ENCODE results near the gene SVOP.

DNA sequence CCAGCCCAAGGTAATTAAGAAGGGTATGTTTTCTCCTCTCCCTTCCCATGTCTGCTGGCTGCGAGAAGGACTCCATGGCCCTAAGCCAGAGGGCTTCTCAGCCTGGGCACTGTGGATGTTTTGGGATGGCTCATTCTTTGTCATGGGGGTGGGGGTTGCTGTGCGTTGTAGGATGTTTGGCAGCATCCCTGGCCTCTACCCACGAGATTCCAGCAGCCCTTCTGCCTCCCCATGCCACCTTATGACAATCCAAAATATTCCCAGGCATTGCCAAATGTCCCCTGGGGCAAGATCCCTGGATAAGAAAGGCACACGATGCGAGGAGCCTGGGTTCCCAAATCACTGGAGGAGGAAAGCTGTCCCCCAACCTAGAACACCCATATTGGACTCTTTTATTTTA is 104.5 kb downstream of the SVOP start:
- TF ChIP-seq POLR2A (IDR thresholded peaks at IDR 0.05), result no peak
- TF ChIP-seq, protein P1, sequence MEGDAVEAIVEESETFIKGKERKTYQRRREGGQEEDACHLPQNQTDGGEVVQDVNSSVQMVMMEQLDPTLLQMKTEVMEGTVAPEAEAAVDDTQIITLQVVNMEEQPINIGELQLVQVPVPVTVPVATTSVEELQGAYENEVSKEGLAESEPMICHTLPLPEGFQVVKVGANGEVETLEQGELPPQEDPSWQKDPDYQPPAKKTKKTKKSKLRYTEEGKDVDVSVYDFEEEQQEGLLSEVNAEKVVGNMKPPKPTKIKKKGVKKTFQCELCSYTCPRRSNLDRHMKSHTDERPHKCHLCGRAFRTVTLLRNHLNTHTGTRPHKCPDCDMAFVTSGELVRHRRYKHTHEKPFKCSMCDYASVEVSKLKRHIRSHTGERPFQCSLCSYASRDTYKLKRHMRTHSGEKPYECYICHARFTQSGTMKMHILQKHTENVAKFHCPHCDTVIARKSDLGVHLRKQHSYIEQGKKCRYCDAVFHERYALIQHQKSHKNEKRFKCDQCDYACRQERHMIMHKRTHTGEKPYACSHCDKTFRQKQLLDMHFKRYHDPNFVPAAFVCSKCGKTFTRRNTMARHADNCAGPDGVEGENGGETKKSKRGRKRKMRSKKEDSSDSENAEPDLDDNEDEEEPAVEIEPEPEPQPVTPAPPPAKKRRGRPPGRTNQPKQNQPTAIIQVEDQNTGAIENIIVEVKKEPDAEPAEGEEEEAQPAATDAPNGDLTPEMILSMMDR (IDR thresholded peaks at IDR 0.05), result no peak

All from body of pancreas (tissue), 4 donors.